BLaER1 treated with 17β-estradiol and CSF1 and Interleukin-3, amounts not matched to agents 10 nM and 100 nM (cell line): ENCODE results near the gene SLC4A3.

Experiments
- H3K27ac ChIP-seq, 11 experiments: shearing (Covaris generic); formaldehyde crosslinking; 2 replicates each; pipeline ENCODE4 v1.8.1; 2022
- H3K27me3 ChIP-seq, 11 experiments: shearing (Covaris generic); formaldehyde crosslinking; 2 replicates each; pipeline ENCODE4 v1.8.1; 2022
- H3K36me3 ChIP-seq, 11 experiments: shearing (Covaris generic); formaldehyde crosslinking; 2 replicates each; pipeline ENCODE4 v1.8.1; 2022
- H3K4me1 ChIP-seq, 10 experiments: shearing (Covaris generic); formaldehyde crosslinking; 2 replicates each; pipeline ENCODE4 v1.8.1; 2022
- H3K4me2 ChIP-seq, 11 experiments: shearing (Covaris generic); formaldehyde crosslinking; 2 replicates each; pipeline ENCODE4 v1.8.1; 2022
- H3K4me3 ChIP-seq, 10 experiments: shearing (Covaris generic); formaldehyde crosslinking; 2 replicates each; pipeline ENCODE4 v1.8.1; 2022
- H3K9ac ChIP-seq, 11 experiments: shearing (Covaris generic); formaldehyde crosslinking; 2 replicates each; pipeline ENCODE4 v1.8.1; 2022
- H3K9me3 ChIP-seq, 11 experiments: shearing (Covaris generic); formaldehyde crosslinking; replicated peaks in 1 of 11; 2 replicates each; pipeline ENCODE4 v1.8.1; 2022
- H4K20me1 ChIP-seq, 11 experiments: shearing (Covaris generic); formaldehyde crosslinking; 2 replicates each; pipeline ENCODE4 v1.8.1; 2022
- Cebpa-rat ChIP-seq, 11 experiments: shearing (Covaris generic); IDR thresholded peaks; 2 replicates each; pipeline ENCODE4 v1.8.1; 2022

The SLC4A3 gene

DNA sequence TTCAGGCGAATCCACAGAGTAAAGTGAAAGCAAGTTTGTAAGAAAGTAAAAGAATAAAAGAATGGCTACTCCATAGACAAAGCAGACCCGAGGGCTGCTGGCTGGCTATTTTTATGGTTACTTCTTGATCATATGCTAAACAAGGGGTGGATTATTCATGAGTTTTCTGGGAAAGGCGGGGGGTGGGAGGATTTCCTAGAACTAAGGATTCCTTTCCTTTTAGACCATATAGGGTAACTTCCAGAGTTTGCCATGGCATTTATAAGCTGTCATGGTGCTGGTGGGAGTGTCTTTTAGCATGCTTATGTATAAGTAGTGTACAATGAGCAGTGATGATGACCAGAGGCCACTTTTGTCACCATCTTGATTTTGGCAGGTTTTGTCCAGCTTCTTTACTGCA, 59.8 kb downstream of the SLC4A3 start:
- no peak overlapping the region for H3K27ac ChIP-seq
- TF ChIP-seq Cebpa-rat (IDR thresholded peaks at IDR 0.05) = no peak
- H3K9me3 ChIP-seq = peaks cover 6 to 14% (median 11%) of the 10 kb centered on the region in 11 experiments; a peak in 16 of 22 replicates
- 0 out of 22 replicates have a peak, but pooled peaks cover 0 to 3% (median 0%) of the 10 kb centered on the region in 11 experiments for H3K27me3 ChIP-seq
- H3K4me2 ChIP-seq = peak overlapping the region in 1 of 11 experiments; percentile 17; a peak in 2 of 22 replicates
- peaks cover 14 to 61% (median 42%) of the 10 kb centered on the region in 10 experiments for H3K4me1 ChIP-seq
- H3K36me3 ChIP-seq = no peaks in the 10 kb centered on the region
- no peaks in the 10 kb centered on the region for H4K20me1 ChIP-seq
- no peak overlapping the region for H3K4me3 ChIP-seq
- H3K9ac ChIP-seq = no peak overlapping the region

DNA sequence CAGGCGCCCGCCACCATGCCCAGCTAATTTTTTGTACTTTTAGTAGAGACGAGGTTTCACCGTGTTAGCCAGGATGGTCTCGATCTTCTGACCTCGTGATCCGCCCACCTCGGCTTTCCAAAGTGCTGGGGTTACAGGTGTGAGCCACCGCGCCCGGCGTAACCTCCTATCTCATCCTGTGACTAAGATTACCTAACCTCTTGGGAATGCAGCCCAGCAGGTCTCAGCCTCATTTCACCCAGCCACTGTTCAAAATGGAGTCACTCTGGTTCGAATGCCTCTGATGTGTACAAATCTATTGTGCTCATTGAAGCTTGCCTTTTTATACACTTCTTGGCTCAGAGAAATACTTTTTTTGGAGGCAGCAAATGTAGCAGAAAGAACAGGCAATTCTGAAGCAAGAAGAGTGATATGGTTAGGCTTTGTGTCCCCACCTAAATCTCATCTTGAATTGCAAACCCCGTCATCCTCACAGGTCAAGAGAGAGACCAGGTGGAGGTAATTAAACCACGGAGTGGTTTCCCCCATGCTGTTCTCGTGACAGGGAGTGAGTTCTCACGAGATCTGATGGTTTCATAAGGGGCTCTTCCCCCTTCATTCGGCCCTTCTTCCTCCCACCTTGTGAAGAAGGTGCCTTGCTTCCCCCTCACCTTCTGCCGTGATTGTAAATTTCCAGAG, 60.6 kb downstream of the SLC4A3 start:
- Histone ChIP-seq H3K9me3 (peaks cover 4 to 11% (median 8%) of the 10 kb centered on the region in 11 experiments; a peak in 19 of 22 replicates), H3K9ac (no peak overlapping the region), H3K36me3 (no peaks in the 10 kb centered on the region), H3K27ac (no peak overlapping the region), H3K4me1 (peaks cover 14 to 68% (median 48%) of the 10 kb centered on the region in 10 experiments), H3K27me3 (0 out of 22 replicates have a peak, but pooled peaks cover 0 to 3% (median 0%) of the 10 kb centered on the region in 11 experiments), H4K20me1 (no peaks in the 10 kb centered on the region), H3K4me3 (no peak overlapping the region), H3K4me2 (peak overlapping the region in 2 of 11 experiments; percentile 5 to 34; a peak in 2 of 22 replicates)
- no peak for TF ChIP-seq Cebpa-rat (IDR thresholded peaks at IDR 0.05)

DNA sequence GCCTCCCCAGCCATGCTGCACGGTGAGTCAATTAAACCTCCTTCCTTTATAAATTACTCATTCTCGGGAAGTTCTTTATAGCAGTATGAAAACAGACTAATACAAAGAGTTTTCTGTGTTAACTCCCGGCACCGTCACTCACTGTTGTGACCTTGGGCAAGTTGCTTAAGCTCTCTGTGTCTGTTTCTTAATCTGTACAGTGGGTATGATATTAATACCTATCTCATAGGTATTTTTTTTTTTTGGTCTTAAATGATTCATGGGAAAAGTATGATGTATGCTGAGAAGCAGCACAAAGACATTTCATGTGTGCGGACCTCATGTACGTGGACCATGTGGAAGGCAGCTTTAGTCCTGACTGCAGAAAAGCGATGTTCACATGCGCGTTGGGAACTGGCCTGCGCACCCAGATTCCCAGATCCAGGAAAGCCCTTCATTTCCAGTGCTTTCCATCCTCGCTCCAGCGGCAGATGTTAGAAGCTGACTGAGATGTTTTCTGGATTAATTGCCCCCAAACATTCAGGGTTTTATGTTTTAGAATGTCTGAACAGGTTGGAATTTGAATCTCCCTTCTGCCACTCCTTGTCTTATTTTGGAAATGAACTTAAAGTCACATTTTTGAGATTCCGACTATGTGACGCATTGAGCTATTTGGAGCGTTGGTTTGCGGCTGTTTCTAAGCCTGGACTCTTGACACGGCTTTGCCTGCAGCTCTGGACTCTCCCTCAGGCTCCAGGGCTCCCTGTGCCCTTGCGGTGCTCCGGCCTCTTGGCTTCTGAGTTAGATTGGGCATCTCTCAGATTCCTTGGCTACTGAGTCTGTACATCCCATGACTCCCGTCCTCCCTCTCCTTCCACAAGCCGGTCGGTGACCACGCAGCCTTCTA, 61.4 kb downstream of the SLC4A3 start:
- Histone ChIP-seq H3K9ac (no peak overlapping the region), H3K27ac (no peak overlapping the region), H3K4me2 (peak overlapping the region in 2 of 11 experiments; percentile 5 to 34; a peak in 2 of 22 replicates), H3K4me1 (peaks cover 14 to 73% (median 48%) of the 10 kb centered on the region in 10 experiments), H4K20me1 (no peaks in the 10 kb centered on the region), H3K9me3 (peaks cover 0 to 11% (median 9%) of the 10 kb centered on the region in 11 experiments; a peak in 18 of 22 replicates), H3K4me3 (no peak overlapping the region), H3K36me3 (peaks cover 0 to 3% (median 0%) of the 10 kb centered on the region in 11 experiments; a peak in 1 of 22 replicates), H3K27me3 (no peaks in the 10 kb centered on the region)
- TF ChIP-seq Cebpa-rat (IDR thresholded peaks at IDR 0.05) = no peak

DNA sequence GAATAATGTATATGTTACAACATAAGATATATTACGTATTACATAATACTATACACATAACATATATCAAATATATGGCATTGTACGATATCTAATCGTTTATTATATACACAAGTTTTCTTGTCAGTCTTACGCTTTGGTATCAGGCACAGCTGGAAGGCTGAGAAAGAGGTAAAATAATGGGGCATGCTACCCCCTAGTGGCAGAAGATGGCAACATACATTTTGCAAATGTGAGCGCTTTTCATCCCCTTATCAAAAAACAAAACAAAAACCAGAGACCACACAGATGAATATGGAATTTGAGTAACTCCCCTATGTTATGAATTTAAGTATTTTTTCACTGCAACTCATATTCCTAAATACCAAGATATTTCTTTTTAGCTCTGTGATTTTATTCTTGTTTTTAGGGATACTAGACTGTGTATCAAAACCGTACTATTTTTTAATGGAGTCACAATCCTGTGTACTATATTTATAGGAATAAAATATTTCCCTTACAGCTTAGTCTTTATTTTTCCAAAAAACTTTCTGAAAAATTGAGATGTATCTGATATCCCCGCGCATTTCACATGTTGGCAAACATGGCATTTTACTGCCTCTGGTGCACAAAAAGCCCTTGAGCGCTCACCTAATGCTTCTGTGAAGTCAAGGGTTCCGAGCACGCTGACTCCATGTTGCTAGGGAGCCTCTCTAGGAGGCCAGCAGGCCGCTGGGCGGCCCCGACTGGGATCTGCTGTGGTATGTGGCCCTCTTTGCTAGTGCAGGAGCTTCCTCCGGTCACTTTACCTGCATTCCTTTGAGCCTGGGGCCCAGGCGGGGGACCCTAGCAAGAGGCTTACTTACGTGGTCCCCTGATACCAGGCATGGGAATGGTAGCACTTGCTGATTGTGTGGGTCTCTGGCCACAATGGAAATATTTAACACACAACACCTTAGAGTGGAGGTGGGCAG, 62.5 kb downstream of the SLC4A3 start:
- no peak overlapping the region for H3K4me3 ChIP-seq
- H3K27ac ChIP-seq = no peak overlapping the region
- peaks cover 11 to 63% (median 41%) of the 10 kb centered on the region in 10 experiments for H3K4me1 ChIP-seq
- peaks cover 0 to 3% (median 0%) of the 10 kb centered on the region in 11 experiments; a peak in 1 of 22 replicates for H3K36me3 ChIP-seq
- no peaks in the 10 kb centered on the region for H3K27me3 ChIP-seq
- no peak overlapping the region; a peak in 1 of 22 replicates for H3K9ac ChIP-seq
- H3K4me2 ChIP-seq = peak overlapping the region in 4 of 11 experiments; percentile 16 to 81 (median 74); a peak in 5 of 22 replicates
- H4K20me1 ChIP-seq = no peaks in the 10 kb centered on the region
- TF ChIP-seq Cebpa-rat (IDR thresholded peaks at IDR 0.05) = no peak
- H3K9me3 ChIP-seq = peaks cover 0 to 15% (median 11%) of the 10 kb centered on the region in 11 experiments; a peak in 17 of 22 replicates

DNA sequence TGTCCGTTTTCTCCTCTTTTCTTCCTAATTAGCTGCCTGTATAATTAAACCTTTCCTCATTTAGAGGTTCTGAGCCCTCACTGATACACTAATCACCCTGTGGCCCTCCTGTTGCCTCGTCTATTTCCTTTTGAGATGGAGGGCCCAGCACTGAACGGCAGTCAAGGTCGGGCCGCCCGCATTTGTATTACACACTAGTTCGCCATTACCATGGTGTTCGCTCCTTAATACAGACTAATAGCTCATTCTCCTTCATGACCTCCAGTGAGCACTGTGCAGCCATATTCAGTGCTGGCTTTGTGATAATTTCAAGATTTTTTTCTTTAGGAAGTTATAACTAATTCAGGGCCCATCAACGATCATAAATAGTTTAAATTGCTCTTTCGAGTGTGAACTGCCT, 64.1 kb downstream of the SLC4A3 start:
- Histone ChIP-seq H3K9me3 (peaks cover 0 to 16% (median 11%) of the 10 kb centered on the region in 11 experiments; a peak in 17 of 22 replicates), H3K36me3 (peaks cover 0 to 3% (median 0%) of the 10 kb centered on the region in 11 experiments; a peak in 1 of 22 replicates), H3K4me1 (peaks cover 0 to 55% (median 25%) of the 10 kb centered on the region in 10 experiments; a peak in 17 of 20 replicates), H3K9ac (no peak overlapping the region), H3K27me3 (no peaks in the 10 kb centered on the region), H3K27ac (no peak overlapping the region), H3K4me2 (peak overlapping the region in 8 of 11 experiments; percentile 21 to 81 (median 70); a peak in 14 of 22 replicates), H3K4me3 (no peak overlapping the region), H4K20me1 (no peaks in the 10 kb centered on the region)
- TF ChIP-seq Cebpa-rat (IDR thresholded peaks at IDR 0.05) = no peak
